MM.1S (cell line): ENCODE results near the gene SLC25A28.
A peak's percentile ranks its signal among the peaks of the same experiment; 100 is the strongest.

Experiments used
- DNase-seq: peaks from one replicate; pipeline ENCODE4 v3.0.0-alpha.2; 2015
- H2AFZ ChIP-seq: fragments of 300-600 bp; sonication (generic); 2 replicates; pipeline ENCODE4 v1.6.0; 2016; ENCODE audit warnings: antibody characterized with exemption, low read length
- H3F3A ChIP-seq: fragments of 300-600 bp; sonication (generic); 2 replicates; pipeline ENCODE4 v1.6.1; 2016; ENCODE audit warnings: mild to moderate bottlenecking, antibody characterized with exemption, low read length, moderate library complexity, mixed read lengths; ENCODE audit not compliant: insufficient read depth
- H3K27ac ChIP-seq: fragments of 300-600 bp; sonication (generic); 2 replicates; pipeline ENCODE4 v1.5.1; 2016; ENCODE audit warnings: mild to moderate bottlenecking, low read length
- H3K27me3 ChIP-seq: fragments of 300-600 bp; sonication (generic); replicated peaks from 2 replicates; pipeline ENCODE4 v1.6.0; 2016; ENCODE audit warnings: low read length; ENCODE audit not compliant: insufficient read depth
- H3K36me3 ChIP-seq: fragments of 300-600 bp; sonication (generic); replicated peaks from 2 replicates; pipeline ENCODE4 v1.6.1; 2016; ENCODE audit warnings: mild to moderate bottlenecking, low read length, mixed read lengths; ENCODE audit not compliant: insufficient read depth
- H3K4me1 ChIP-seq: fragments of 300-600 bp; sonication (generic); 2 replicates; pipeline ENCODE4 v1.6.1; 2016; ENCODE audit warnings: low read length, mixed read lengths
- H3K4me2 ChIP-seq: fragments of 300-600 bp; sonication (generic); 2 replicates; pipeline ENCODE4 v1.6.0; 2016; ENCODE audit warnings: low read depth, low read length
- H3K4me3 ChIP-seq: fragments of 300-600 bp; sonication (generic); 2 replicates; pipeline ENCODE4 v1.5.1; 2016; ENCODE audit warnings: low read length, mixed read lengths
- H3K79me2 ChIP-seq: fragments of 300-600 bp; sonication (generic); 2 replicates; pipeline ENCODE4 v1.6.1; 2016; ENCODE audit warnings: mixed run types, low read length, mixed read lengths
- H3K9ac ChIP-seq: fragments of 300-600 bp; sonication (generic); 2 replicates; pipeline ENCODE4 v1.6.1; 2016; ENCODE audit warnings: low read length, mixed read lengths
- H3K9me2 ChIP-seq: fragments of 300-600 bp; sonication (generic); replicated peaks from 2 replicates; pipeline ENCODE4 v1.6.1; 2016; ENCODE audit warnings: mild to moderate bottlenecking, low read length, mixed read lengths; ENCODE audit not compliant: insufficient read depth
- H3K9me3 ChIP-seq: fragments of 300-600 bp; sonication (generic); replicated peaks from 2 replicates; pipeline ENCODE4 v1.6.1; 2016; ENCODE audit warnings: mild to moderate bottlenecking, low read length, mixed read lengths; ENCODE audit not compliant: insufficient read depth
- H4K20me1 ChIP-seq: fragments of 300-600 bp; sonication (generic); 2 replicates; pipeline ENCODE4 v1.6.1; 2016; ENCODE audit warnings: mild to moderate bottlenecking, low read length, moderate library complexity, mixed read lengths; ENCODE audit not compliant: insufficient read depth
- EZH2 ChIP-seq: fragments of 300-600 bp; sonication (generic); optimal IDR thresholded peaks from 2 replicates; pipeline ENCODE3; 2017; ENCODE audit warnings: low read depth, mild to moderate bottlenecking, antibody characterized with exemption, low read length, mixed read lengths
- EZH2phosphoT487 ChIP-seq: fragments of 300-600 bp; sonication (generic); IDR thresholded peaks from 2 replicates; pipeline ENCODE4 v1.6.1; 2018; ENCODE audit warnings: antibody characterized with exemption, low read length
- TF ChIP-seq, protein P1 (sequence below): fragments of 300-600 bp; sonication (generic); IDR thresholded peaks from 2 replicates; pipeline ENCODE4 v1.5.1; 2016; ENCODE audit warnings: antibody characterized with exemption, low read length, mixed read lengths

SLC25A28 gene

DNA sequence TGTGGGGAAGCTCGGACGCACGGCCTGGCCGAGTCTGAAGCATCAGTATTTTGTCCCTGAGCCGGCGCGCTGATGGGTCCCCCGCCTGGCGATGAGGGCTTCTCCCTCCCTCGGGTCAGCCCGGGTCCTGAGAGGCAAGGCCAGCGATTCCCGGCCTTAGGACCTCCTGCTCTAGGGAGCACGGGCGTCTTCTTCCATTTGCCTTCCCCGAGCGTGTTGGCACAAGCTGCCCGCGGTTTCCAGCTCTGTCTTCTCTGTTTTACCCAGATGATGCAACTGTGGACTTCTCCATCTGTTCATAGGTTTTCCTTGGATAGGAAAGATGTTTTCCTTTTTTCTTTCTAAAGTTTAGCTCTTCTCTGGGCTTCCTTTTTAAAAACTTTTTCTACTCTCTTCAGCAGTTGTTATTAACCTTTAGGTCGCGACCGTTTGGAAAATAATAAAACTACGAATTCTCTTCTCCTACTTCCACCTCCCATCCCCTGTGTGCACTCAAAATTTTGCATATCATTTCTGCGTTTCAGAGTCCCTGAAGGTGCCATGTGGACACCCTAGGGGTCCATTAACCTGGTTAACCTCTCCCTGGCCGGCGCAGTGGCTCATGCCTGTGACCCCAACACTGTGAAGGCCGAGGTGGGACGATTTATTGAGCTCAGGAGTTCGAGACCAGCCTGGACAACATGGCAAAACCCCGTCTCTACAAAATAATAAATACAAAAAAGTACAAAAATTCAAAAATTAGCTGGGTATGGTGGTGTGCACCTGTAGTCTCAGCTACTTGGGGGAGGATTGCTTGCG lies 1.4 kb upstream of the SLC25A28 start:
- Histone ChIP-seq H3K4me2 (peak overlapping the region; percentile 94), H3K36me3 (no peaks in the 10 kb centered on the region), H3F3A (peaks cover 30% of the 10 kb centered on the region), H4K20me1 (peaks cover 7% of the 10 kb centered on the region; the same call in 1 of the 2 replicates), H3K27me3 (no peaks in the 10 kb centered on the region), H3K27ac (peak overlapping the region; percentile 94), H2AFZ (peak overlapping the region; percentile 91), H3K9me3 (no peaks in the 10 kb centered on the region), H3K79me2 (peaks cover 32% of the 10 kb centered on the region), H3K4me1 (peaks cover 14% of the 10 kb centered on the region), H3K9me2 (no peaks in the 10 kb centered on the region), H3K9ac (peak overlapping the region; percentile 94), H3K4me3 (peak overlapping the region; percentile 79)
- no peak for DNase-seq
- TF ChIP-seq, protein P1, sequence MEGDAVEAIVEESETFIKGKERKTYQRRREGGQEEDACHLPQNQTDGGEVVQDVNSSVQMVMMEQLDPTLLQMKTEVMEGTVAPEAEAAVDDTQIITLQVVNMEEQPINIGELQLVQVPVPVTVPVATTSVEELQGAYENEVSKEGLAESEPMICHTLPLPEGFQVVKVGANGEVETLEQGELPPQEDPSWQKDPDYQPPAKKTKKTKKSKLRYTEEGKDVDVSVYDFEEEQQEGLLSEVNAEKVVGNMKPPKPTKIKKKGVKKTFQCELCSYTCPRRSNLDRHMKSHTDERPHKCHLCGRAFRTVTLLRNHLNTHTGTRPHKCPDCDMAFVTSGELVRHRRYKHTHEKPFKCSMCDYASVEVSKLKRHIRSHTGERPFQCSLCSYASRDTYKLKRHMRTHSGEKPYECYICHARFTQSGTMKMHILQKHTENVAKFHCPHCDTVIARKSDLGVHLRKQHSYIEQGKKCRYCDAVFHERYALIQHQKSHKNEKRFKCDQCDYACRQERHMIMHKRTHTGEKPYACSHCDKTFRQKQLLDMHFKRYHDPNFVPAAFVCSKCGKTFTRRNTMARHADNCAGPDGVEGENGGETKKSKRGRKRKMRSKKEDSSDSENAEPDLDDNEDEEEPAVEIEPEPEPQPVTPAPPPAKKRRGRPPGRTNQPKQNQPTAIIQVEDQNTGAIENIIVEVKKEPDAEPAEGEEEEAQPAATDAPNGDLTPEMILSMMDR, result no peak
- TF ChIP-seq EZH2phosphoT487, result no peak
- no peak for TF ChIP-seq EZH2

DNA sequence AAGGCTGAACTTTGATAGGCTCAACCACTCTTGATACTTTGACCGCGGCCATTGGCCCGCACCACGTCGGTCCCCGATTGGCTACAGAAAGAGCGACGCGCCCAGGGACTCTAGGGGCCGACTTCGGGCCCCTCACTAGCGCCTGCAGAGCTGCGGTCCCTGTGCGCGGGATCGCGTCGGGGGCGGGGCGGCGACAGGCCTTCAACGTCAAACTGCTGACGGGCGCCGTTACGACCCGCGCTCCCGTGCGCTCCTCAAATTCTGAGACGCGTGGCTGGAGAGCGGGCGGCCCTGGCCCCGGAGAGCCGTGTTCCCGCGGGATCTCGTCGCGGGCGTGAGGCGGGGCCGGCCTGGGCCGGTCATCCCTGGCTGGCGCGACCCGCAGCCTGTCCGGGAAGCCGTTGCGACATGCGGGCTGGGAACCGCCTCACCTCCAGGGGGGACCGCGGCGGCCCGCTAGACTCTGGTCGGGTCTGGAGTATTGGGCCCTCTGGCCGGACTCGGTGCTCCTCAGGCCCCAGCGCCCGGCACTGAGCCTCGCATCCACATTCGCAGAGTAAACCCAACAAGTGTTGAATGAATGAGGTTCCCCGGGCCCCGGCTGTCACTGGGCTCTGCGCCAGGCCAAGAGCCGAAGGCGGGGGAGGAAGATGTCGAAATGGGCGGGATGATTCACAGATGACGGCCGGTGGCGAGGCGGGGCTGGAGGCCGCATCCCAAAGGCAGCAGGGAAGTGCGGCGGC lies 643 bp upstream of the SLC25A28 start:
- peak overlapping the region; percentile 91 for H2AFZ ChIP-seq
- peaks cover 9% of the 10 kb centered on the region; the same call in 1 of the 2 replicates for H4K20me1 ChIP-seq
- no peaks in the 10 kb centered on the region for H3K9me3 ChIP-seq
- peak overlapping the region; percentile 94 for H3K27ac ChIP-seq
- DNase-seq, result peak; percentile 74
- H3K79me2 ChIP-seq, result peaks cover 40% of the 10 kb centered on the region
- H3K4me2 ChIP-seq, result peak overlapping the region; percentile 94
- H3K36me3 ChIP-seq, result no peaks in the 10 kb centered on the region
- no peaks in the 10 kb centered on the region for H3K9me2 ChIP-seq
- peaks cover 14% of the 10 kb centered on the region for H3K4me1 ChIP-seq
- peak overlapping the region; percentile 94 for H3K9ac ChIP-seq
- peak overlapping the region; percentile 79 for H3K4me3 ChIP-seq
- TF ChIP-seq EZH2phosphoT487, result no peak
- TF ChIP-seq, protein P1, result no peak
- TF ChIP-seq EZH2, result no peak
- H3F3A ChIP-seq, result peaks cover 30% of the 10 kb centered on the region
- H3K27me3 ChIP-seq, result no peaks in the 10 kb centered on the region

DNA sequence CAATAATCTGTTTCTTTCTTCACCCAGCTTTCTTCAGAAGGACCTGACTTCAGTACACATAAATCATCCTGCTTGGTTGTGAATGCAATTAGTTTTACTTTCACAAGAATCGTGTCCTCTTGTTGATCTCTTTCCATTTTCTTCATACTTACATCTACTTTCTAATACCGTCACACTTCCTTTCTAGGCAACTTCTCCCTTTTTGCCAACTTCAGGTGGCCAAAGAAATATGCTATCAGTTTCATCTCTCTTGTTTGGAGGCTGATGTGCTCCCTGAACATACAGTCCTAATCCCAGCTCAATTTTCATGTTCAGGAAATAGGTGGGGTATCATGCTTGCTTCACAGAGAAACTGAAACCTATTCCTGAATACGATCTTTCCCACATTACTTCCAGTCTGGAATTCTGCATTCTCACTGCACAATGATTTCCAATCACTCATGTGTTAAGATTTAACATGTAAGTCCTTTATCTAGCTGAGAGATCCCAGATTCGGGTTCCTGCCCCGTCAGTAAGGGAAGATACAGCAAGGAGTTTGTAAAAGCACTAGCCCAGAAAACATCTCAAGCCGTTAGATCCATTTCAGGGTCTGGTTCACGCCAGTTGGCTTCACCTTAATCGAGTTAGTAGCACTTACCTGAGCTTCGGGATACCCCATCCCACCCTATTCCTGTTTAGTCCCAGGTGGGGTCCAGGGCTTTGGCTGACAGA lies 994 bp downstream of the SLC25A28 start:
- Histone ChIP-seq H3K4me1 (peaks cover 14% of the 10 kb centered on the region), H3K27me3 (no peaks in the 10 kb centered on the region), H3K9me3 (no peaks in the 10 kb centered on the region), H4K20me1 (peaks cover 9% of the 10 kb centered on the region; the same call in 1 of the 2 replicates), H3K4me2 (peak overlapping the region; percentile 67), H3K27ac (peak overlapping the region; percentile 75), H3K36me3 (no peaks in the 10 kb centered on the region), H3K79me2 (peaks cover 49% of the 10 kb centered on the region), H3K4me3 (peak overlapping the region; percentile 98), H3K9me2 (no peaks in the 10 kb centered on the region), H3K9ac (peak overlapping the region; percentile 90), H3F3A (peaks cover 30% of the 10 kb centered on the region), H2AFZ (peak overlapping the region; percentile 19; the same call in 1 of the 2 replicates)
- peak; percentile 60 for DNase-seq
- TF ChIP-seq, protein P1, result no peak
- TF ChIP-seq EZH2phosphoT487 (no peak), EZH2 (no peak)
